Measurements from ENCODE around the gene CCDC192.
"Not testable (repeated sequence)": the region's sequence is repeated elsewhere in the genome, so short reads cannot be mapped to it uniquely, and the experiment has no call there.

The CCDC192 gene

GRCh38 chr5:127702926-127703561 is at the start of gene CCDC192:
TSS of gene CCDC192 (plus strand) at chr5:127703391. CDS start at chr5:127703446, 55 bp downstream.
- DNase-seq: no peak

GRCh38 chr5:127656825-127657224 is 46.4 kb upstream of the CCDC192 start:
- no peak for DNase-seq

GRCh38 chr5:127660047-127660733 is 43.0 kb upstream of the CCDC192 start:
- no peak for DNase-seq

GRCh38 chr5:127664093-127664492 is 39.1 kb upstream of the CCDC192 start:
- DNase-seq: no peak

- DNase-seq: no peak
Observed at GRCh38 chr5:127665641-127666040, 37.5 kb upstream of the CCDC192 start.

GRCh38 chr5:127666043-127666716 is 37.0 kb upstream of the CCDC192 start:
- no peak for DNase-seq

- no peak for DNase-seq
Observed at GRCh38 chr5:127667926-127668325, 35.3 kb upstream of the CCDC192 start.

GRCh38 chr5:127671218-127671617 is 32.0 kb upstream of the CCDC192 start:
- DNase-seq: no peak

GRCh38 chr5:127673117-127673800 is 29.9 kb upstream of the CCDC192 start:
- no peak for DNase-seq

- not testable (repeated sequence) for DNase-seq
Observed at GRCh38 chr5:127676951-127677350, 26.2 kb upstream of the CCDC192 start.

GRCh38 chr5:127679691-127680330 is 23.4 kb upstream of the CCDC192 start:
- not testable (repeated sequence) for DNase-seq

- no peak for DNase-seq
Observed at GRCh38 chr5:127680595-127680994, 22.6 kb upstream of the CCDC192 start.

- DNase-seq: no peak
Observed at GRCh38 chr5:127683008-127683407, 20.2 kb upstream of the CCDC192 start.

- DNase-seq: no peak
Observed at GRCh38 chr5:127684726-127685467, 18.3 kb upstream of the CCDC192 start.

GRCh38 chr5:127685662-127686061 is 17.5 kb upstream of the CCDC192 start:
- no peak for DNase-seq

- no peak for DNase-seq
Observed at GRCh38 chr5:127686424-127686823, 16.8 kb upstream of the CCDC192 start.

- DNase-seq: no peak
Observed at GRCh38 chr5:127694518-127695171, 8.5 kb upstream of the CCDC192 start.

GRCh38 chr5:127695346-127695745 is 7.8 kb upstream of the CCDC192 start:
- DNase-seq: no peak

- no peak for DNase-seq
Observed at GRCh38 chr5:127696683-127697082, 6.5 kb upstream of the CCDC192 start.

GRCh38 chr5:127697894-127698600 is 5.1 kb upstream of the CCDC192 start:
- no peak for DNase-seq

- no peak for DNase-seq
Observed at GRCh38 chr5:127699416-127699815, 3.8 kb upstream of the CCDC192 start.
